Fibroblast of lung (primary cell): ENCODE measurements around the gene SUFU. TPM values are rescaled to one million over a fixed set of nuclear protein-coding genes. Genes with fewer than 3 reads are reported as not detected.

ENCODE experiments used
- DNase-seq, 2 donors: peaks; one replicate each; pipeline versions ENCODE4 v3.0.0 to v3.0.0-alpha.2; 2010; ENCODE audit warnings: low read depth in 2 of 2
- H2AFZ ChIP-seq: 2 replicates; pipeline ENCODE4 v1.5.1; 2012; ENCODE audit warnings: low read length, control low read depth, inconsistent platforms
- H3K27ac ChIP-seq: 2 replicates; pipeline ENCODE4 v1.5.1; 2011; ENCODE audit warnings: low read length, control low read depth; ENCODE audit not compliant: insufficient read depth
- H3K27me3 ChIP-seq: 2 replicates; pipeline ENCODE4 v1.5.1; 2011; ENCODE audit warnings: mild to moderate bottlenecking, low read length; ENCODE audit not compliant: control insufficient read depth, insufficient read depth
- H3K36me3 ChIP-seq: 2 replicates; pipeline ENCODE4 v1.5.1; 2011; ENCODE audit warnings: low read length; ENCODE audit not compliant: control insufficient read depth, insufficient read depth
- H3K4me1 ChIP-seq: 2 replicates; pipeline ENCODE4 v1.5.1; 2011; ENCODE audit warnings: low read length; ENCODE audit not compliant: control insufficient read depth, insufficient read depth; ENCODE audit errors: extremely low read depth
- H3K4me2 ChIP-seq: 2 replicates; pipeline ENCODE4 v1.5.1; 2011; ENCODE audit warnings: low read length, control low read depth; ENCODE audit not compliant: insufficient read depth; ENCODE audit errors: extremely low read depth
- H3K4me3 ChIP-seq, 4 experiments: fragments of 200-600 bp in 1 of 4; sonication (generic) in 1 of 4; replicated peaks in 1 of 4; 2 replicates each; pipeline ENCODE4 v1.5.1; 2011 to 2016; ENCODE audit warnings: low read length in 4 of 4, low read depth in 3 of 4, mild to moderate bottlenecking in 3 of 4, control low read depth in 2 of 4, inconsistent platforms in 1 of 4, mixed read lengths in 1 of 4; ENCODE audit not compliant: insufficient read depth in 1 of 4; ENCODE audit errors: control extremely low read depth in 1 of 4
- H3K79me2 ChIP-seq: 2 replicates; pipeline ENCODE4 v1.5.1; 2012; ENCODE audit warnings: mild to moderate bottlenecking, low read length, inconsistent platforms; ENCODE audit not compliant: control insufficient read depth, insufficient read depth
- H3K9ac ChIP-seq: 2 replicates; pipeline ENCODE4 v1.5.1; 2011; ENCODE audit warnings: mild to moderate bottlenecking, low read length, control low read depth; ENCODE audit not compliant: insufficient read depth
- H3K9me3 ChIP-seq: 2 replicates; pipeline ENCODE4 v1.5.1; 2012; ENCODE audit warnings: low read depth, low read length; ENCODE audit not compliant: control insufficient read depth, insufficient read depth
- H4K20me1 ChIP-seq: 2 replicates; pipeline ENCODE4 v1.5.1; 2011; ENCODE audit warnings: low read length; ENCODE audit not compliant: control insufficient read depth, insufficient read depth; ENCODE audit errors: extremely low read depth
- CTCF ChIP-seq, 2 donors: IDR thresholded peaks in 1 of 2; conservative IDR thresholded peaks in 1 of 2; 1 replicate in 1 of 2; 2 replicates in 1 of 2; pipeline ENCODE4 v1.5.1; 2011 to 2012; ENCODE audit warnings: low read length in 2 of 2, control low read depth in 1 of 2, inconsistent platforms in 1 of 2, low read depth in 1 of 2, mild to moderate bottlenecking in 1 of 2
- EZH2 ChIP-seq: IDR thresholded peaks from 2 replicates; pipeline ENCODE4 v1.5.1; 2012; ENCODE audit warnings: low read length, control low read depth, mild to moderate bottlenecking; ENCODE audit errors: missing control alignments
- polyA plus RNA-seq, 2 donors: library from polyadenylated mRNA; depleted of rRNA in 1 of 2; stranded (reverse) in 1 of 2; unstranded in 1 of 2; fragments of >200 nt; gene quantifications; 2 replicates each; pipeline ENCODE4 v1.2.1, GENCODE V29; 2011 to 2012; ENCODE audit warnings: missing spikeins in 1 of 2
- total RNA-seq: library from RNA; depleted of rRNA; stranded (reverse); fragments of >200 nt; gene quantifications from 2 replicates; pipeline ENCODE4 v1.2.1, GENCODE V29; 2014

Gene SUFU
- total and polyA plus RNA-seq, 2 donors (not counting 1 experiment from before 2014, with no cell fraction given) = 4.3 to 5.6 TPM

- no peaks in the 10 kb centered on the region for H3K79me2 ChIP-seq
- H3K4me1 ChIP-seq = peaks cover 15% of the 10 kb centered on the region
- no peak for DNase-seq
- no peak overlapping the region for H3K27ac ChIP-seq
- H3K36me3 ChIP-seq = no peaks in the 10 kb centered on the region
- no peaks in the 10 kb centered on the region for H4K20me1 ChIP-seq
- no peak overlapping the region for H3K4me2 ChIP-seq
- no peaks in the 10 kb centered on the region for H3K27me3 ChIP-seq
- TF ChIP-seq CTCF (conservative IDR thresholded peaks at IDR 0.05 in 1 of 2, IDR thresholded peaks at IDR 0.05 in 1 of 2; ENCODE audit: low read depth in 1 of 2, low read length in 2 of 2) = no peak
- TF ChIP-seq EZH2 = no peak
- no peaks in the 10 kb centered on the region for H3K9me3 ChIP-seq
- no peak overlapping the region for H3K9ac ChIP-seq
- no peak overlapping the region for H2AFZ ChIP-seq
- H3K4me3 ChIP-seq = no peak overlapping the region
Measured at GRCh38 chr10:102457591-102458150, 46.1 kb upstream of the SUFU start.

DNA sequence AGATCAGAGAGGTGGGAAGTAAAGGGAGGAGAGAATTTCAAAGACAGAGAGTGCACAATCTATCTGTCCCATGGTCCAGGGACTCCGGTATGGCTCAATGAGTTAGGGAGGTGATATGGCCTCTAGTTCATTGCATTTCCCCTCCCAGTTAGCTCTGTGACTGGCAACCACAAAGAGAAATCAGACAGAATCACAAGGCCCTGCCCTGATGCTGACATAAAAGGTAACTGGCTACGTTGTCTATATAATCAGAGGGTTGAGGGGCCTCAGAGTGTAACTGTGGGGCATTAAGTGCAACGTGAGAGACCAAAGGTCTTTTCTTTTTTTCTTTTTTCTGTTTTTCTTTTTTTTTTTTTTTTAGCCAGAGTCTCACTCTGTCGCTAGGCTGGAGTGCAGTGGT is 45.1 kb upstream of the SUFU start:
- Histone ChIP-seq H3K79me2 (no peaks in the 10 kb centered on the region), H3K4me2 (no peak overlapping the region), H3K4me3 (no peak overlapping the region), H4K20me1 (no peaks in the 10 kb centered on the region), H2AFZ (no peak overlapping the region), H3K4me1 (peaks cover 6% of the 10 kb centered on the region), H3K27me3 (no peaks in the 10 kb centered on the region), H3K27ac (no peak overlapping the region), H3K36me3 (no peaks in the 10 kb centered on the region), H3K9me3 (no peaks in the 10 kb centered on the region), H3K9ac (no peak overlapping the region)
- TF ChIP-seq CTCF (conservative IDR thresholded peaks at IDR 0.05 in 1 of 2, IDR thresholded peaks at IDR 0.05 in 1 of 2; ENCODE audit: low read depth in 1 of 2, low read length in 2 of 2) (no peak), EZH2 (no peak)
- DNase-seq = no peak

- H3K27ac ChIP-seq = no peak overlapping the region
- H2AFZ ChIP-seq = peak overlapping the region; percentile 59
- TF ChIP-seq EZH2 = no peak
- TF ChIP-seq CTCF (conservative IDR thresholded peaks at IDR 0.05 in 1 of 2, IDR thresholded peaks at IDR 0.05 in 1 of 2; ENCODE audit: low read depth in 1 of 2, low read length in 2 of 2) = no peak
- no peak for DNase-seq
- no peaks in the 10 kb centered on the region for H3K79me2 ChIP-seq
- H3K36me3 ChIP-seq = no peaks in the 10 kb centered on the region
- peak overlapping the region; percentile 26 for H3K4me2 ChIP-seq
- H3K9me3 ChIP-seq = no peaks in the 10 kb centered on the region
- no peaks in the 10 kb centered on the region for H3K27me3 ChIP-seq
- no peak overlapping the region for H3K9ac ChIP-seq
- no peaks in the 10 kb centered on the region for H4K20me1 ChIP-seq
- H3K4me3 ChIP-seq = peak overlapping the region in 3 of 4 experiments; percentile 49 to 64 (median 60)
- H3K4me1 ChIP-seq = peaks cover under 1% of the 10 kb centered on the region
Measured at GRCh38 chr10:102460836-102461186, 43.0 kb upstream of the SUFU start.
